Vagina (tissue), 2 donors: ENCODE measurements around the gene NSUN4. TPM values are rescaled to one million over a fixed set of nuclear protein-coding genes. Genes with fewer than 3 reads are reported as not detected.
"Not testable (repeated sequence)": the region's sequence is repeated elsewhere in the genome, so short reads cannot be mapped to it uniquely, and the experiment has no call there.

Experiments
- DNase-seq, 2 donors: peaks; one replicate each; pipeline ENCODE4 v3.0.0-alpha.2; 2017; ENCODE audit errors: extremely low spot score in 2 of 2
- H3K27ac ChIP-seq: fragments of 200-600 bp; sonication (generic); one replicate; pipeline ENCODE4 v1.5.1; 2019
- H3K27me3 ChIP-seq: fragments of 200-600 bp; sonication (generic); one replicate; pipeline ENCODE4 v1.5.1; 2019
- H3K36me3 ChIP-seq, 2 donors: fragments of 200-600 bp; sonication (generic); one replicate each; pipeline ENCODE4 v1.5.1; 2017 to 2019
- H3K4me1 ChIP-seq: fragments of 200-600 bp; sonication (generic); one replicate; pipeline ENCODE4 v1.5.1; 2019
- H3K4me3 ChIP-seq, 2 donors: fragments of 200-600 bp; sonication (generic); 1 replicate in 1 of 2; 2 replicates in 1 of 2; pipeline ENCODE4 v1.5.1; 2016 to 2019
- H3K9me3 ChIP-seq: fragments of 200-600 bp; sonication (generic); one replicate; pipeline ENCODE4 v1.5.1; 2019
- POLR2A ChIP-seq, 2 donors: fragments of 450-650 bp; IDR thresholded peaks; one replicate each; pipeline ENCODE4 v1.6.1; 2017; ENCODE audit warnings: antibody characterized with exemption in 2 of 2, mild to moderate bottlenecking in 2 of 2, moderate library complexity in 2 of 2
- POLR2AphosphoS5 ChIP-seq, 2 donors: sonication (generic); formaldehyde crosslinking; IDR thresholded peaks; one replicate each; pipeline ENCODE4 v1.9.0; 2017; ENCODE audit warnings: antibody characterized with exemption in 2 of 2, mild to moderate bottlenecking in 2 of 2, low read depth in 1 of 2; ENCODE audit not compliant: insufficient read depth in 1 of 2
- intact Hi-C: fragments of 100-400 bp; cut with DNase I; formaldehyde crosslinking; loops from one replicate; pipeline ENCODE4 v1.15.1; 2023
- total RNA-seq: library from RNA; depleted of rRNA; stranded (reverse); fragments of >200 nt; gene quantifications from one replicate; pipeline ENCODE4 v1.2.3, GENCODE V29; 2016
- TF ChIP-seq, protein P1 (sequence below), 3 experiments: fragments of 450-650 bp in 2 of 3; fragments of 200-600 bp in 1 of 3; sonication (generic) in 1 of 3; IDR thresholded peaks; one replicate each; pipeline ENCODE4 v1.5.1; 2017 to 2019; ENCODE audit warnings: antibody characterized with exemption in 3 of 3, mild to moderate bottlenecking in 2 of 3, moderate library complexity in 2 of 3

The NSUN4 gene
- total RNA-seq, 1 donor from 2014 or later: 21.4 TPM

GRCh38 chr1:46343351-46343695, 2.7 kb downstream of the NSUN4 start:
- intact Hi-C loops: no loop called here
- H3K27me3 ChIP-seq: no peaks in the 10 kb centered on the region
- H3K27ac ChIP-seq: no peak overlapping the region
- DNase-seq: no peak
- TF ChIP-seq, protein P1, sequence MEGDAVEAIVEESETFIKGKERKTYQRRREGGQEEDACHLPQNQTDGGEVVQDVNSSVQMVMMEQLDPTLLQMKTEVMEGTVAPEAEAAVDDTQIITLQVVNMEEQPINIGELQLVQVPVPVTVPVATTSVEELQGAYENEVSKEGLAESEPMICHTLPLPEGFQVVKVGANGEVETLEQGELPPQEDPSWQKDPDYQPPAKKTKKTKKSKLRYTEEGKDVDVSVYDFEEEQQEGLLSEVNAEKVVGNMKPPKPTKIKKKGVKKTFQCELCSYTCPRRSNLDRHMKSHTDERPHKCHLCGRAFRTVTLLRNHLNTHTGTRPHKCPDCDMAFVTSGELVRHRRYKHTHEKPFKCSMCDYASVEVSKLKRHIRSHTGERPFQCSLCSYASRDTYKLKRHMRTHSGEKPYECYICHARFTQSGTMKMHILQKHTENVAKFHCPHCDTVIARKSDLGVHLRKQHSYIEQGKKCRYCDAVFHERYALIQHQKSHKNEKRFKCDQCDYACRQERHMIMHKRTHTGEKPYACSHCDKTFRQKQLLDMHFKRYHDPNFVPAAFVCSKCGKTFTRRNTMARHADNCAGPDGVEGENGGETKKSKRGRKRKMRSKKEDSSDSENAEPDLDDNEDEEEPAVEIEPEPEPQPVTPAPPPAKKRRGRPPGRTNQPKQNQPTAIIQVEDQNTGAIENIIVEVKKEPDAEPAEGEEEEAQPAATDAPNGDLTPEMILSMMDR (IDR thresholded peaks at IDR 0.05): no peak
- TF ChIP-seq POLR2AphosphoS5 (IDR thresholded peaks at IDR 0.05; ENCODE audit: insufficient read depth in 1 of 2, low read depth in 1 of 2) (no peak), POLR2A (IDR thresholded peaks at IDR 0.05) (no peak)
- no peaks in the 10 kb centered on the region for H3K9me3 ChIP-seq
- H3K4me3 ChIP-seq: no peak overlapping the region
- H3K4me1 ChIP-seq: peaks cover 8% of the 10 kb centered on the region
- peaks cover 0 to 43% of the 10 kb centered on the region in 2 donors for H3K36me3 ChIP-seq

GRCh38 chr1:46343705-46344104, 3.1 kb downstream of the NSUN4 start:
- H3K27ac ChIP-seq: no peak overlapping the region
- H3K4me1 ChIP-seq: peaks cover 8% of the 10 kb centered on the region
- no peak for DNase-seq
- peaks cover 0 to 43% of the 10 kb centered on the region in 2 donors for H3K36me3 ChIP-seq
- TF ChIP-seq POLR2AphosphoS5 (IDR thresholded peaks at IDR 0.05; ENCODE audit: insufficient read depth in 1 of 2, low read depth in 1 of 2) (no peak), POLR2A (IDR thresholded peaks at IDR 0.05) (no peak)
- TF ChIP-seq, protein P1 (IDR thresholded peaks at IDR 0.05): no peak
- H3K9me3 ChIP-seq: no peaks in the 10 kb centered on the region
- H3K27me3 ChIP-seq: no peaks in the 10 kb centered on the region
- H3K4me3 ChIP-seq: no peak overlapping the region
- intact Hi-C loops: no loop called here

GRCh38 chr1:46344481-46344880, 3.9 kb downstream of the NSUN4 start:
- H3K27ac ChIP-seq: no peak overlapping the region
- no peak for TF ChIP-seq POLR2AphosphoS5 (IDR thresholded peaks at IDR 0.05; ENCODE audit: insufficient read depth in 1 of 2, low read depth in 1 of 2)
- TF ChIP-seq, protein P1 (IDR thresholded peaks at IDR 0.05): no peak
- TF ChIP-seq POLR2A (IDR thresholded peaks at IDR 0.05): no peak

DNA sequence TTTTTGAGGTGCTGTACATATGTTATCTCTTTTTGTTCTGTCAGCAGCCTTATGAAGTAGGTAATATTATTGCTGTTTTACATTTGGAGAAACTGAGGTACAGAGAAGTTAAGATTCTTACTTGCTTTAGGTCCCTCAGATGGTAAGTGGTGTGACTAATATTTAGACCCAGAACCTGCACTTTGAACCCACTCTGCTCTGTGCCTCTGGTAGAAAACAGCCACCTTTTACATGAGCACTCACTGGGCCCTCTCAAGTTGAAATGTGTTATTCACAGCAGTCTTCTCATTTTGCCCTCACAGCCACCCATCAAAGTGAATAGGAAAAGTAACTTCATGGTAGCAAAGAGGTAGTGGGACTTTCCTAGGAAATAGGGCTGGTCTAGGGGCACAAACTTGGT, 4.7 kb downstream of the NSUN4 start:
- H3K36me3 ChIP-seq: peaks cover 0 to 56% of the 10 kb centered on the region in 2 donors
- H3K4me3 ChIP-seq: no peak overlapping the region
- H3K27me3 ChIP-seq: no peaks in the 10 kb centered on the region
- TF ChIP-seq POLR2AphosphoS5 (IDR thresholded peaks at IDR 0.05; ENCODE audit: insufficient read depth in 1 of 2, low read depth in 1 of 2) (no peak), POLR2A (IDR thresholded peaks at IDR 0.05) (no peak)
- TF ChIP-seq, protein P1 (IDR thresholded peaks at IDR 0.05): no peak
- intact Hi-C loops: no loop called here
- no peak overlapping the region for H3K27ac ChIP-seq
- no peak for DNase-seq
- H3K4me1 ChIP-seq: peaks cover 8% of the 10 kb centered on the region
- H3K9me3 ChIP-seq: no peaks in the 10 kb centered on the region

More at GRCh38 chr1:46344481-46344880, 3.9 kb downstream of the NSUN4 start:
- no peak for DNase-seq
- Histone ChIP-seq H3K4me1 (peaks cover 8% of the 10 kb centered on the region), H3K9me3 (no peaks in the 10 kb centered on the region), H3K4me3 (no peak overlapping the region), H3K36me3 (peaks cover 0 to 48% of the 10 kb centered on the region in 2 donors), H3K27me3 (no peaks in the 10 kb centered on the region)
- intact Hi-C loops: no loop called here

GRCh38 chr1:46352363-46352762, 11.8 kb downstream of the NSUN4 start:
- intact Hi-C loops: no loop called here
- Histone ChIP-seq H3K36me3 (peaks cover 0 to 69% of the 10 kb centered on the region in 2 donors), H3K4me1 (no peaks in the 10 kb centered on the region), H3K9me3 (no peaks in the 10 kb centered on the region), H3K4me3 (no peak overlapping the region), H3K27me3 (no peaks in the 10 kb centered on the region), H3K27ac (no peak overlapping the region)
- no peak for DNase-seq
- TF ChIP-seq, protein P1 (IDR thresholded peaks at IDR 0.05): no peak
- TF ChIP-seq POLR2A (IDR thresholded peaks at IDR 0.05) (no peak), POLR2AphosphoS5 (IDR thresholded peaks at IDR 0.05; ENCODE audit: insufficient read depth in 1 of 2, low read depth in 1 of 2) (no peak)

DNA sequence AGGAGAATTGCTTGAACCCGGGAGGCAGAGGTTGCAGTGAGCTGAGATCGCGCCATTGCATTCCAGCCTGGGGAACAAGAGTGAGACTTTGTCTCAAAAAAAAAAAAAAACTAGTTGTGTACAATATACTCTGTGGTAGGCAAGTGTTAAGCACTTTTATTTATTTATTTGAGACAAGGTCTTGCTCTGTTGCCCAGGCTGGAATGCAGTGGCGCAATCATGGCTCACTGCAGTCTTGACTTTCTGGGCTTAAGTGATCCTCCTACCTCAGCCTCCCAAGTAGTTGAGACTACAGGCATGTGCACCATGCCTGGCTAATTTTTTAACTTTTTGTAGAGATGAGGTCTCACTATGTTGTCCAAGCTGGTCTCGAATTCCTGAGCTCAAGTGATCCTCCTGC, 15.3 kb downstream of the NSUN4 start:
- DNase-seq, H3K27me3 ChIP-seq, H3K27ac ChIP-seq, H3K4me1 ChIP-seq, H3K4me3 ChIP-seq, intact Hi-C loops, H3K9me3 ChIP-seq: not testable (repeated sequence)
- peaks cover 0 to 59% of the 10 kb centered on the region in 2 donors for H3K36me3 ChIP-seq
